ENCODE data around the gene TRAPPC10. TPM values are rescaled to one million over a fixed set of nuclear protein-coding genes. Genes with fewer than 3 reads are reported as not detected.

Gene TRAPPC10
- total RNA-seq, 2 experiments from 2014 or later: 44.1 to 45.4 TPM

- peaks cover 15% of the 10 kb centered on the region for H3K4me1 Mint-ChIP-seq (ENCODE audit: low read depth)
- intact Hi-C loops (cut with micrococcal nuclease): no loop called here
- peaks cover 31% of the 10 kb centered on the region for H3K36me3 Mint-ChIP-seq (ENCODE audit: low read depth)
- H3K27me3 Mint-ChIP-seq: no peaks in the 10 kb centered on the region
- CTCF ChIA-PET: no interaction called here
- no peak for TF ChIP-seq CTCF (IDR thresholded peaks at IDR 0.05)
- ATAC-seq (no peak), DNase-seq (no peak)
- H3K4me3 Mint-ChIP-seq: no peak overlapping the region
- H3K27ac Mint-ChIP-seq: no peak overlapping the region
- POLR2A ChIA-PET: interaction anchor here (1.0 kb wide), 1 partner anchor 24 kb away, joined by 3 read pairs; no protein-coding TSS in a partner anchor
- H3K9me3 Mint-ChIP-seq: no peaks in the 10 kb centered on the region
These were observed 27.7 kb downstream of the TRAPPC10 start for GRCh38 chr21:44039828-44040227.

GRCh38 chr21:44043613-44044012, 31.5 kb downstream of the TRAPPC10 start:
- no peak for ATAC-seq

GRCh38 chr21:44046734-44047133, 34.6 kb downstream of the TRAPPC10 start:
- Mint-ChIP-seq H3K4me3 (no peak overlapping the region), H3K27me3 (no peaks in the 10 kb centered on the region), H3K36me3 (ENCODE audit: low read depth) (peaks cover 7% of the 10 kb centered on the region), H3K9me3 (no peaks in the 10 kb centered on the region), H3K4me1 (ENCODE audit: low read depth) (peaks cover 23% of the 10 kb centered on the region), H3K27ac (no peak overlapping the region)
- no peak for DNase-seq
- POLR2A ChIA-PET: no interaction called here
- intact Hi-C loops (cut with micrococcal nuclease): no loop called here
- ATAC-seq: no peak
- CTCF ChIA-PET: interaction anchor here (0.6 kb wide), 1 partner anchor 250 kb away, joined by 4 read pairs; no protein-coding TSS in a partner anchor
- TF ChIP-seq CTCF (IDR thresholded peaks at IDR 0.05): no peak

More at GRCh38 chr21:44043613-44044012, 31.5 kb downstream of the TRAPPC10 start:
- Mint-ChIP-seq H3K27ac (peak overlapping the region; percentile 12), H3K27me3 (no peaks in the 10 kb centered on the region), H3K4me1 (ENCODE audit: low read depth) (peaks cover 18% of the 10 kb centered on the region), H3K9me3 (no peaks in the 10 kb centered on the region), H3K36me3 (ENCODE audit: low read depth) (peaks cover 10% of the 10 kb centered on the region), H3K4me3 (no peak overlapping the region)
- ChIA-PET CTCF (no interaction called here), POLR2A (no interaction called here)
- TF ChIP-seq CTCF (IDR thresholded peaks at IDR 0.05): no peak
- no peak for DNase-seq
- intact Hi-C loops (cut with micrococcal nuclease): no loop called here

- no peak for TF ChIP-seq CTCF (IDR thresholded peaks at IDR 0.05)
- Mint-ChIP-seq H3K9me3 (no peaks in the 10 kb centered on the region), H3K27ac (peak overlapping the region; percentile 14), H3K36me3 (ENCODE audit: low read depth) (peaks cover 7% of the 10 kb centered on the region), H3K4me3 (no peak overlapping the region), H3K4me1 (ENCODE audit: low read depth) (peaks cover 17% of the 10 kb centered on the region), H3K27me3 (no peaks in the 10 kb centered on the region)
- POLR2A ChIA-PET: interaction anchor here (1.2 kb wide), 1 partner anchor 10 kb away, joined by 3 read pairs; no protein-coding TSS in a partner anchor
- CTCF ChIA-PET: interaction anchor here (1.4 kb wide), 1 partner anchor 12 kb away, joined by 3 read pairs; no protein-coding TSS in a partner anchor
- intact Hi-C loops (cut with micrococcal nuclease): no loop called here
- ATAC-seq: no peak
- DNase-seq: no peak
These were observed 36.0 kb downstream of the TRAPPC10 start for GRCh38 chr21:44047996-44048560.

- POLR2A ChIA-PET: interaction anchor here (0.6 to 1.2 kb wide), 2 partner anchors 9 to 111 kb away, joined by 3 read pairs; no protein-coding TSS in a partner anchor
- Mint-ChIP-seq H3K4me3 (no peak overlapping the region), H3K36me3 (ENCODE audit: low read depth) (peaks cover 6% of the 10 kb centered on the region), H3K4me1 (ENCODE audit: low read depth) (peaks cover 10% of the 10 kb centered on the region), H3K27me3 (no peaks in the 10 kb centered on the region), H3K9me3 (no peaks in the 10 kb centered on the region), H3K27ac (peak overlapping the region; percentile 21)
- intact Hi-C loops (cut with micrococcal nuclease): no loop called here
- ATAC-seq: no peak
- DNase-seq: no peak
- CTCF ChIA-PET: interaction anchor here (1.3 kb wide), 1 partner anchor 17 kb away, joined by 4 read pairs; no protein-coding TSS in a partner anchor
- no peak for TF ChIP-seq CTCF (IDR thresholded peaks at IDR 0.05)
These were observed 37.1 kb downstream of the TRAPPC10 start for GRCh38 chr21:44049182-44049581.

Measured in activated CD8-positive, alpha-beta T cell treated with anti-CD3 and anti-CD28 coated beads for 36 hours (primary cell).